Germinal center (tissue), 1 donor: ENCODE results near the gene PLAC9.
"Not testable (repeated sequence)": the region's sequence is repeated elsewhere in the genome, so short reads cannot be mapped to it uniquely, and the experiment has no call there.

ENCODE experiments used
- DNase-seq: peaks from one replicate; pipeline ENCODE4 v3.0.0; 2012; ENCODE audit warnings: mixed read lengths, low spot score

The PLAC9 gene

GRCh38 chr10:80132299-80133139, at the start of gene PLAC9:
Gene PLAC9, plus strand, starts transcription at chr10:80132730. Its CDS starts 33 bp downstream, at chr10:80132763.
- no peak for DNase-seq

- DNase-seq, result no peak
Measured at GRCh38 chr10:80090121-80090520, 42.4 kb upstream of the PLAC9 start.

GRCh38 chr10:80094231-80094630, 38.3 kb upstream of the PLAC9 start:
- DNase-seq, result no peak

GRCh38 chr10:80098272-80098671, 34.3 kb upstream of the PLAC9 start:
- not testable (repeated sequence) for DNase-seq

- not testable (repeated sequence) for DNase-seq
Measured at GRCh38 chr10:80099295-80099694, 33.2 kb upstream of the PLAC9 start.

- no peak for DNase-seq
Measured at GRCh38 chr10:80100116-80100515, 32.4 kb upstream of the PLAC9 start.

GRCh38 chr10:80100861-80101695, 31.5 kb upstream of the PLAC9 start:
- DNase-seq, result no peak

- DNase-seq, result peak; percentile 10
Measured at GRCh38 chr10:80104066-80104926, 28.2 kb upstream of the PLAC9 start.

GRCh38 chr10:80108576-80109239, 23.8 kb upstream of the PLAC9 start:
- DNase-seq, result no peak

GRCh38 chr10:80110986-80111385, 21.5 kb upstream of the PLAC9 start:
- DNase-seq, result no peak

GRCh38 chr10:80118669-80119068, 13.9 kb upstream of the PLAC9 start:
- no peak for DNase-seq

- no peak for DNase-seq
Measured at GRCh38 chr10:80122110-80122710, 10.3 kb upstream of the PLAC9 start.

- no peak for DNase-seq
Measured at GRCh38 chr10:80122746-80123145, 9.8 kb upstream of the PLAC9 start.

GRCh38 chr10:80126876-80127275, 5.7 kb upstream of the PLAC9 start:
- DNase-seq, result no peak

GRCh38 chr10:80131499-80131901, 1.0 kb upstream of the PLAC9 start:
- DNase-seq, result no peak

GRCh38 chr10:80133206-80133605, 676 bp downstream of the PLAC9 start:
- no peak for DNase-seq

GRCh38 chr10:80133687-80134086, 1.2 kb downstream of the PLAC9 start:
- not testable (repeated sequence) for DNase-seq

GRCh38 chr10:80136134-80136571, 3.6 kb downstream of the PLAC9 start:
- DNase-seq, result no peak

GRCh38 chr10:80137031-80137862, 4.7 kb downstream of the PLAC9 start:
- DNase-seq, result no peak

GRCh38 chr10:80137920-80138319, 5.4 kb downstream of the PLAC9 start:
- no peak for DNase-seq
